ENCODE data around the gene D2HGDH. TPM values are rescaled to one million over a fixed set of nuclear protein-coding genes. Genes with fewer than 3 reads are reported as not detected.
"Not testable (repeated sequence)": the region's sequence is repeated elsewhere in the genome, so short reads cannot be mapped to it uniquely, and the experiment has no call there.

Gene D2HGDH
- total RNA-seq, 1 donor from 2014 or later: 16.4 TPM

GRCh38 chr2:241794250-241794823, 59.9 kb downstream of the D2HGDH start:
- DNase-seq: no peak

- no peak for DNase-seq
These were observed 60.9 kb downstream of the D2HGDH start for GRCh38 chr2:241795021-241795999.

DNA sequence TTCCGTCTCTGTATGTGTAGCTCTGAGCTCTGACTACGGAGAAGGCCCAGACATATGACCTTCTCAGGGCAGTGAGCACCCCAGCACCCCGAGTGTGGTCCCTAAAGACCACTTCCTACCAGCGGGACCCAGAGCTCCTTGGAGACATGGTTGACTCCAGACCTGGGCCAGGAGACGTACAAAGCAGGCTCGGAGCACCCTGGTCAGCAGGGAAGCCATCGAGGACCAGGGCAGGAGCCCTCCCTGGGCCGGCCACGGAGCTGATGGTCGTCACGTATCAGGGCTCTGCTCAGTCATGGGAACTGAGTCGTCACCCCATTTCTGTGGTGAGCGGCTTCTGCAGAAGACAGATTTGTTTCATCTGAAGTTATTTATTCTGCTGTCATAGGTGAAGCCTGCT, 61.8 kb downstream of the D2HGDH start:
- no peak for DNase-seq

DNA sequence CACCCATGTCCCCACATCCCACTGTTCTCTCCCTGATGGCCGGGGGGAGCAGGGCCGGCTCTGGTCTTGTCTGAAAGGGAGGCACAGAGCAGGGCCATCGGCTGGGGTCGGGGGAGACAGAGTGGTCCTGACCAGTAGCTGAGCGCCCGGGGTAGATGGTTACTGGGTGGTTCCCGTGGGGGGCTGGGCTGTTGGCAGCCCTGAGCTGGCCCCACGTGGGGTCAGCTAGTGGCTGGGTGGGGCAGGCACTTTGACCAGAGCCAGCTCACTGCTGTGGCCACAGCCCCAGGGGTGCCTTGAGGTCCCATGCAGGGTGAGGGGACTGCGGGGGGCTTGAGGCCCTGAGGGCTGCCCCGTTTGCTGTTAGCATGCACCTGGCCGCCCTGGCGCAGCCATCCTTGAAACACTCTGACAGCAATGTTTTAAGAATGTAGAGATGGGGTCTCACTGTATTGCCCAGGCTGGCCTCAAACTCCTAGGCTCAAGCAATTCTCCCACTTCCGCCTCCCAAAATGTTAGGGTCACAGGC, 62.2 kb downstream of the D2HGDH start:
- no peak for DNase-seq

DNA sequence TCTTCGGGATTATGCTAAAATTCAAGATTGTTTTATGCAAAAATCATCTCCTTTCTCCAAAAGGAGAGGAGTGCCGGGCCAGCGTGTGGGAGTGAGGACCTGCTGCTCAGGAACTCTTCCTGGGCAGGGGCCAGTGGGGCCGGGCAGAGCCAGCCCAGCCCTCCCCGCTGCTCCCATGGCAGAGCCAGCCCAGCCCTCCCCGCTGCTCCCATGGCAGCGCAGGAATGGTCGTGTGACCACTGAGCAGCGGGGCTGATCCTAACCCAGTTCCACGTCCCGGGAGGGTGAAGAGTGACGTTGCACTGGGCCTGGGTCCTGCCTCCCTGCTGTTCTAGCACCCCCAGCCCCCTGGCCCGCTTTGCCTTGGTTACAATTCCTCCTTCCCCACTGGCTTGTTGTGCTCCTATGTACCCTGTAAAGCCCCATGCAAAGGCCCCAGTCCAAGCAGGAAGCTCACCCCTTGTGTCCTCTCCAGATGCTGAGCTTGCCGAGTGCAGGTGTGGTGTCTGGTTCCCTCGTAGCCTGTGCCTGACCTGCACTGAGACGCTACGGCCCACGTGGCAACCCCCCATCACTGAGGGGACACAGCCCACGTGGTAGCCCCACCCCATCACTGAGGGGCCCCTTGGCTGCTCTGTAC, 63.1 kb downstream of the D2HGDH start:
- no peak for DNase-seq

- no peak for DNase-seq
These were observed 63.7 kb downstream of the D2HGDH start for GRCh38 chr2:241798081-241798630.

DNA sequence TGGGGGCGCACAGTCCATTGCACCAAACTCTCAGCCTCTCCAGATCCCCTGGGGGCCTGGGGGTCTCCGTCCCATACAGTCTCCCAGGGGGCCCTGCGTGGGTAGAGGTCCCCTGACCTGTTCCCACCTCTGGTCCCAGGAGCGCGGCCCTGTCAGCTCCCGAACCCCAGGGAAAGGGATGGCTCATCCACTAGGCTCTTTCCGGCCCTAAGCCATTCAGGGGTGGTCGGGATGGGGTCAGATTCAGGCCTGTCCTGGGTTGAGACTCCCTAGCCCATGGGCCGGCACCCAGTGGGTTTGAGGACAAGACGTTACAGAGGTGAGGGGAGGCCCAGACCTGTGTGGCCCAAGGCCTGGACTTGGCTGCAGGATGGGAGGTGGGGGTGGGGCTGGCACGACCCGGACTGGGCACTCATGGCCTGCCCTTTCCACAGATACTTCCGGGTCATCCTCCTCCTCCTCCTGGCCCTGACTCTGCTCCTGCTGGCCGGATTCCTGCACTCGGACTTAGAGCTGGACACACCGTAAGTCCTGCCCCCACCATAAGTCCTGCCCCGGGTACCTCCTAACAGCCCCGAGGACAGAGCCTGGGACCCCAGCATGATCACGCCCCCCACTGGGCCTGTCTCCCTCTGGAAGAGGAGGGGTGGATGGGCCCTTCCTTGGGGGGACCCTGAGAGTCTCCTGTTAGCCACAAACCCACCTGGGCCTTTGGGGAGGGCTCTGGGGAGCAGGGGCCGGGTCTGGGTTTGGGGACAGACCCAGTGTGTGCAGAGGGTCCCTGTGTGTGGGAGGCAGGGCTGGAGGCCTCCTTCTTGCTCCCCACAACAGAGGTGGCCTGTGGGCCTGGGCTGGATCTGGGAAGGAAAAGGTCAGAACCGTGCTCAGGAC, 64.4 kb downstream of the D2HGDH start:
- no peak for DNase-seq

DNA sequence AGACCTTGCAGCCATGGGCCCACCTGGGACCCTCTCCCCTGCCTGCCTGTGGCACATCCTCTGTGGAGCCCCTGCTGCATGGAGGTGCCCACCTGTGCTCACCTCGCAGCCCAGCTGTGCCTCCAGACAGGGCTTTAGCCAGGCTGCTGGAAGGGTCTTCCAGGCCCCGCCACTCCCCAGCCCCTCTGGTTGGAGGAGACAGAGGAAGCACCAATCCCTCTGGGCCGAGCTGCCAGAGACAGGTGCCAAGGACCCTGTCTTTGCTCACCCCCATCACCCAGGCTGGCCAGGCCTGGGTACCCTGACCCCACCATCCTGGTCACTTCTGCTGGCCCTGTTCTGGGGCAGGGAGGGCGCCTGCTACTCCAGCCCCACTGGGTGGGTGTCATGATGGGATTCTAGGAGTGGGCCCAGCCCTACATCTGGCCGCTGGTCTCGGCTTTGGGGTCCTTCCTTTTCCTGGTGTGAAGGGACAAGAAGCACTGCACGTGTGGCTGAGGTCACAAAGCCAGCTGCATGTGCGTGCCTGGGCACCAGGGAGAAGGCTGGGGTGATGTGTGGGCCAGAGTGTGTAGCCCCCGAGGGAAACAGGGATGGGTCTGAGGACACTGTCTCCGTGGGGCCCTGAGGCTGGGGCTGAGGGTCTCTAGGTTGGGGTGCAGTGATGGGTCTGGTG, 65.2 kb downstream of the D2HGDH start:
- no peak for DNase-seq

DNA sequence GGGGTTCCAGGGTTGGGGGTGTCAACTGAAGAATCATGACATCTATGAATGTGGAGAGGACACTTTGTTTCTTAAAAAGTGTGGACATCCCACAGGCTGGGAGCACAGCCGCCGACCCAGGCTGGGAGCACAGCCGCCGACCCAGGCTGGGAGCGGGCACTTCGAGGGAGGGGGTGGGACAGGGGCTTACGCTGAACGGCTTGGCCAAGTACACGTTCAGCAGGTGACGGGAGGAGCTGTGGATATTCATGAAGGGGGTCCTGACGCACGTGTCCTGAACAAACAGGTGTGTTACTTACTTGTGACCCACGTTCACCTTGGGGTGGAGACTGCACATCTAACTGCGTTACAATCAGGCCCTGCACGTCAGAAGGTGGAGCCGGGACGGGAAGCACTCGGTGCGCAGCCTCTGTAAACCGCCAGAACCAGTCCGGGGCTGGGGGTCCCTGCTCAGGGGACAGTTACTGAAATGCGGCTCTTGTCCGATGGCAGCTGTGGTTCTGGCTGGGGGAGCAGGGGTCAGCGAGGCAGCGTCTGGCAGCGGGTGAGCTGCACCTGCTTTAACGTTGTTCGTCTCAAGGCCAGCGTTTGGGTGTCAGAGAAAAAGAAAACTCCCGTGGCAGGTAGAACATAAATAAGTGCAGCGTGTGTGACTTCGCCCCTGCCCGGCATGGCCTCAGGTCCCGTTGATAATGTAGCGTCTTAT, 65.9 kb downstream of the D2HGDH start:
- DNase-seq: not testable (repeated sequence)

DNA sequence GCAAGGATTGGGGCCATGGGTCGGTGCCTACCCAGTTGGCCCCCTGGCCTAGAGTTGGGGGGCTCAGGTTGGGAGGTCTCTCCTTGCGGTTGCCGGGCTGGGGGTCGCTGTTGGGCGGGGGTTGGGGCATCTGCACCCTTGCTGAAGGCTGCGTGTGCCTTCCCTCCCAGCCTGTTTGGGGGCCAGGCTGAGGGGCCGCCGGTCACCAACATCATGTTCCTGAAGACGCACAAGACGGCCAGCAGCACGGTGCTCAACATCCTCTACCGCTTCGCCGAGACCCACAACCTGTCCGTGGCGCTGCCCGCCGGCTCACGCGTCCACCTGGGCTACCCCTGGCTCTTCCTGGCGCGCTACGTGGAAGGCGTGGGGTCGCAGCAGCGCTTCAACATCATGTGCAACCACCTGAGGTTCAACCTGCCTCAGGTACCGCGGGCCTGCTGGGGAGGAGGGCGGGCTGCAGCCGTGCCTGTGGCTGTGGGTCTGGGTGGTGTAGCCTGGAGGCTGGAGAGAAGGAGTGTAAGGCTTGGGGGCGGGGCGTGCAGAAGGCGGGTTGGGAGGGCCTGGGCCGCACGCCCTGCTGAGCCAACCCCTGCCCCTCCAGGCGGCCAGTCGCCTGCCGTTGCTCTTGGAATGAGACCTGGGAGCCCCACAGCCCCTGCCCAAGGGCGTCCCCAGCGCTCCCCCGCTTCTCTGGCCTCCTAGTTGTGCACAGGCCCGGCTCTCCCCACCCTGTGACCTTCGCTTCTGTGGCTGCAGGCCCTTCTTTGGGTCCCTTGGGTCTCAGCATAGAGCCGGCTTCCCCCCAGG, 67.4 kb downstream of the D2HGDH start:
- no peak for DNase-seq

DNA sequence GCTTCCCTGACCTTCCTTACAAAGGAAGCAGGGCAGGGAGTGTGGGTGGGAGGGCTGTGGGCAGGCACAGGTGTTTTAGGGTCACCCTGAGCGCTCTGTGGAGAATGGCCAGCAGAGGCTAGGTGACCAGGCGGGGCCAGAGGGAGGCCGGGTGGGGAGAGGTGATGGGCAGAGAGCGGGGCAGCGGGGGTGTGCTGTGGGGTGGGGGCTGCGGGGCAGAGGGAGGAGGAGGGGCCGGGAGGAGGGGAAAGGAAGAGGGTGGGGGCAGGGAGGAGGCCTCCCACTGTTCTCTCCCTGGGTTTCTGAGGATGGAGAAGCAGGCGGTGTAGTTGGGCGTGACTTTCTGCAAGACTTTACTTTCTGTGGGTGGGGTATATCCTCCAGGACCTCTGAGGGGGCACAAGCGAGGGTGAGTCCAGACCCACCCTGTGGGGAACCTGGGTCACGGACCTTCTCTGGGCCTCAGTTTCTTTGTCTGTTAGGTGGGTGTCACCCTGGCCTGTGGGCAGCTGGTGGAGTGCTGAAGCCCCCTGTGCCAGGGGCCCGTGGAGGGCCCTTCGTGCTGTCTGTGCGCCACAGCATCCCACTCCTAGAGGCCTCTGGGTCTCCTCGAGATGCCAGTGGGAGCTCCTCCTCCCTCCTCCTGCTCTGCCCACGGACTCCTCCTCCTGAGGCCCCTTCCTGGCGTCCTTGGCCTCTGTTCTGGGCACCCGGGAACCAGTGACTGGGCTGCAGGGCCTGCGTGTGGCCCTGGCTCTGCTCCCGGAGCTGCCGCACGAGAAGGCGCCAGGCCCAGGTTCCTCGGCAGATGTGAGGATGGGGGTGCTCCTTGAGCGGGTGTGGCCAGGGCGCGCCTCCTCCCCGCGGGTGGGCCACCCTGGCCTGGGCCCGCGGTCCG, 68.2 kb downstream of the D2HGDH start:
- no peak for DNase-seq

DNA sequence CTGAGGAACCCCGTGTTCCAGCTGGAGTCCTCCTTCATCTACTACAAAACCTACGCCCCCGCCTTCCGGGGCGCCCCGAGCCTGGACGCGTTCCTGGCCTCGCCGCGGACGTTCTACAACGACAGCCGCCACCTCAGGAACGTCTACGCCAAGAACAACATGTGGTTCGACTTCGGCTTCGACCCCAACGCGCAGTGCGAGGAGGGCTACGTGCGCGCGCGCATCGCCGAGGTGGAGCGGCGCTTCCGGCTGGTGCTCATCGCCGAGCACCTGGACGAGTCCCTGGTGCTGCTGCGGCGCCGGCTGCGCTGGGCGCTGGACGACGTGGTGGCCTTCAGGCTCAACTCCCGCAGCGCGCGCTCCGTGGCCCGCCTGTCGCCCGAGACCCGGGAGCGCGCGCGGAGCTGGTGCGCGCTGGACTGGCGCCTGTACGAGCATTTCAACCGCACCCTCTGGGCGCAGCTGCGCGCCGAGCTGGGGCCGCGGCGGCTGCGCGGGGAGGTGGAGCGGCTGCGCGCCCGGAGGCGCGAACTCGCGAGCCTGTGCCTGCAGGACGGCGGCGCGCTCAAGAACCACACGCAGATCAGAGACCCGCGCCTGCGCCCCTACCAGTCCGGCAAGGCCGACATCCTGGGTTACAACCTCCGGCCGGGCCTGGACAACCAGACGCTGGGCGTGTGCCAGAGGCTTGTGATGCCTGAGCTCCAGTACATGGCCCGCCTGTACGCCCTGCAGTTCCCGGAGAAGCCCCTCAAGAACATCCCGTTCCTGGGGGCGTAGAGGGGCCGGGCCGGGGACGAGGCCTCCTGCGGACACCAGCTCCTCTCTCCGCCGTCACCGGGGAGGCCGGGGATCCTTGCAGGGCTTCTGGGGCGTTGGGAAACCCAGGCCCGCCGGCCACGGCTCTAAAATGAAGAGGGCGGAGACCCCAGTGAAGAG, 69.2 kb downstream of the D2HGDH start:
- DNase-seq: peak; percentile 36

DNA sequence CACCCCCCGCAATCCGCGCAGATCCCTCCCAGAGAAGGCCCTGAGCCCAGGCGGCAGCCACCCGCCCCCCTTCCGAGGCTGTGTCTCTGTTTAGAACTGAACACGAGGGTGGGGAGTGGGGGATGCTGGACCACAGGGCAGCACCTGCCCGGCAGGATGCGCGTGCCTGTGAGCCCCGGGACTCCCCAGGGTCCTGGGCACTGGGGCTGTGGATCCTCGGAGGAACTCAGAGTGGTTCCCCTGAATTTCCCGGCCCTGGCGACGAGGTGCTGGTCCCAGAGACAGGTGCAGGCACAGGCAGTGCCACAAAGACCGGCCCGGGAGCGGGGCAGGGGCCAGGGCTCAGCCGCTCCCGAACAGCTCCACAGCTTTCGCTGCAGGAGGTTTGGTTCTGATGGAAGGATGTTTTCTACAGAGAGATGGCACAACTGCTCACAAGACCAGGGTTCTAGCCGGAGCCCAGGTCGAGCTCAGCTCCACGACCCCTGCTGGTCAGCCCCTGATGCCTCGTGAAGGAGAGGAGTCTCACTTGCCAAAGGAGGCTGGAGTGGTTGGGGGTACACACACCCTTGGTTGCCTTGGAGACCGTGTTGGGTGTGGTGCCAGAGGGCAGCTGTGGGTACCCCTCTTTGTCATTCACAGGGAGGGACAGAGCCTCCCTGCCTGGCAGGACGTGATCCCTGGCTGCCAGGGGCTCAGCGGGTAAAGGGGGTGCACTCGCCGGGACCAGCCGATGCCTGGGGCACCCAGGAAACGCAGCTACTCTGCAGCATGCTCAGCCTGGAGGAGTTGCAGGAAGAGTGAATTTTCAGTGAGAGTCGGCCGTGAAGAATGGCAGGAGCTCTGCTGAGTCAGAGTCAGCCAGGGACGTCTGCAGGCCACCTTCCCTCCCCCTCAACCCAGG, 70.1 kb downstream of the D2HGDH start:
- DNase-seq: no peak

- DNase-seq: not testable (repeated sequence)
These were observed 71.8 kb downstream of the D2HGDH start for GRCh38 chr2:241806217-241806616.

GRCh38 chr2:241808051-241808720, 73.8 kb downstream of the D2HGDH start:
- no peak for DNase-seq

All from skin of body (tissue), 2 donors.